NCI-H345 (cell line): Measurements from ENCODE around the gene RIN1.
A peak's percentile ranks its signal among the peaks of the same experiment; 100 is the strongest.
"Not testable (repeated sequence)": the region's sequence is repeated elsewhere in the genome, so short reads cannot be mapped to it uniquely, and the experiment has no call there.

Experiments used
- DNase-seq: peaks from one replicate; lab custom pipeline; 2025; lab: John Stamatoyannopoulos, UW

RIN1 gene

DNA sequence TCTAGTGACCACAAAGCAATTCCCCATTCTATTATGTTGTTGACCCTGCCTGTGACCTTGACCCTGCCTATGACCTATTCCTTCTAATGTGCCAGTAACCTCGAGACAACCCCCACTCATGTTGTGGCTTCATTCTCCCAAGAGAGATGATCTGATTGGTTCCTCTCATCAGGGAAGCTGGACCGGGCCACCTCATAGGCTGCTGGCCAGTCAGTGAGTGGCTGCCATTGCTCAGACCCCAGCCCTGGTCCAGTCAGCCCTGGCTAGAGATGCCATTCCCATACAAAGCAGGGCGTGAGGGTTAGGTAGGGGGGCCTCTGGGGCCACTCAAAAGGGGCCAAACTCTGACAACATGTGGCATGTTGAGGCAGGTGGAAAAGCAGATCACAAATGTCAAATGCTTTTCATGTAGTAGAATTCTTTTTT lies 23.4 kb upstream of the RIN1 start:
- DNase-seq, result no peak

DNA sequence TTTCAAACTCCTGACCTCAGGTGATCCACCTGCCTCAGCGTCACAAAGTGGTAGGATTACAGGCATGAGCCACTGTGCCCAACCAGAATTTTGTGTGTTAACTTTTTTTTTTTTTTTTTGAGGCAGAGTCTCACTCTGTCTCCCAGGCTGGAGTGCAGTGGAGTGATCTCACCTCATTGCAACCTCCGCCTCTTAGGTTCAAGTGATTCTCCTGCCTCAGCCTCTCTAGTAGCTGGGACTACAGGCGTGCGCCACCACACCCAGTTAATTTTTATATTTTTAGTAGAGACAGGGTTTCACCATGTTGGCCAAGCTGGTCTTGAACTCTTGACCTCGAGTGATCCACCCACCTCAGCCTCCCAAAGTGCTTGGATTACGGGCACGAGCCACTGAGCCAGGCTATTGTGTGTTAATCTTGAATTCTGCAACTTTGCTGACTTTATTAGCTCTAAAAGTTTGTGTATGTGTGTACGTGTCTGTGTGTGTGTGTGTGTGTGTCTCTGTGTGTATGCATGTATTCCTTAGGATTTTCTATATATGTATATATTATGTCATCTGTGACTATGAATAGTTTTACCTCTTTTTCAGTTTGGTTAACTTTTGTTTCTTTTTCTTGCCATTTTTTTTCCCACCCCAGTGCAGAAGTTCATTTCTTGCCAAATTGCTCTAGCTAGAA lies 14.5 kb upstream of the RIN1 start:
- DNase-seq, result not testable (repeated sequence)

DNA sequence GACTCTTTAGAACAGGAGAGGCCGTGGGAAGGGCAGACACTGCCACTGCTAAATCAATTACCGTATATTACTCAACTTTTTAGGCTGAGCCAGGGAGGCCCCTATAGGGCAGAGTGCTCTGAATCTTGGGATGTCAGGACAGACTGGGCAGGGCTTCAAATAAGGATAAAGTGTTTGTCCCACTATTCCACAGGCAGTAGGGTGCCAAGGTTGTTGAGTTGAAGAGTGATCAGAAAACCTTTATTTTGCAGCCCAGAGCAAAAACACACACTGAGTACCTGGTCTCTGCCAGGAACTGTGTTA lies 12.8 kb upstream of the RIN1 start:
- DNase-seq, result no peak

DNA sequence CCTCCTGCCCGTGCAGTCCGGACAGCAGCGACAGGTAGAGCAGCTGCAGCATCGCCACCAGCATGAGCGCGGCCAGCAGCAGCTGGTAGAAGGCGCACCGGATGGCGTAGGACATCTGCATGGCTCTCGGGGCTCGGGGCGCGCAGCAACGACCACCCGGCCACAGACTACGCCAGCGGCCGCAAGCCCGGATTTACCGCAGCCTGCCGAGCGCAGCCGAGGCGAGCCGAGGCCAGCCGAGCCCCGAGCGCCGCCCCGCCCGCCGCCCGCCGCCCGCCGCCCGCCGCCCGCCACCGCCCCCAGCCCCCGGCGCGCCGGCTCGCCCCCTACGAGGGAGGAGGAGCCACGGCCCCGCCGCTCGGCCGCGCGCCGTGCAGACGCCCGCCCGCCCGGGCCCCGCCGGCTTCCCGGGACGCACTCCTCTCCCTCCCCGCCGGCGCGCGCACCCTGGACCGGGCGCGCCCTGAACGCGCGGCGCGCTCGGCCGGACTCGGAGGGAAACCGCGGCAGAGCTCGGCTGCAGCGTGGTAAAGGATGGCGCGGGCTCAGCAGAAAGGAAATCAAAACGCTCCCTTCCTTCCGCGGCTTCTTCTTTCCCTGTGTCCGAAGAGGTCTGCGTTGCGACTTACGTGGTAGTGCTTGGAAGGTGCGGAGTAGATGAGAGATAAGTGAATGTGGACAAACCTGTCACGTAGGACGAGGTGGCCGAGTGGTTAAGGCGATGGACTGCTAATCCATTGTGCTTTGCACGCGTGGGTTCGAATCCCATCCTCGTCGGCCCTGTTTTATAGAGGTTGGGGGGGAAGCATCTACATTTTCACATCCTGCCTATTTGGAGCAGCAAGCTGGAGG lies 11.4 kb upstream of the RIN1 start, which contains the start of gene B4GAT1:
B4GAT1 (minus strand) TSS at position 205 of the 852 bp plus-strand sequence; CDS start at position 121, 84 bp downstream.
- peak; percentile 79 for DNase-seq

DNA sequence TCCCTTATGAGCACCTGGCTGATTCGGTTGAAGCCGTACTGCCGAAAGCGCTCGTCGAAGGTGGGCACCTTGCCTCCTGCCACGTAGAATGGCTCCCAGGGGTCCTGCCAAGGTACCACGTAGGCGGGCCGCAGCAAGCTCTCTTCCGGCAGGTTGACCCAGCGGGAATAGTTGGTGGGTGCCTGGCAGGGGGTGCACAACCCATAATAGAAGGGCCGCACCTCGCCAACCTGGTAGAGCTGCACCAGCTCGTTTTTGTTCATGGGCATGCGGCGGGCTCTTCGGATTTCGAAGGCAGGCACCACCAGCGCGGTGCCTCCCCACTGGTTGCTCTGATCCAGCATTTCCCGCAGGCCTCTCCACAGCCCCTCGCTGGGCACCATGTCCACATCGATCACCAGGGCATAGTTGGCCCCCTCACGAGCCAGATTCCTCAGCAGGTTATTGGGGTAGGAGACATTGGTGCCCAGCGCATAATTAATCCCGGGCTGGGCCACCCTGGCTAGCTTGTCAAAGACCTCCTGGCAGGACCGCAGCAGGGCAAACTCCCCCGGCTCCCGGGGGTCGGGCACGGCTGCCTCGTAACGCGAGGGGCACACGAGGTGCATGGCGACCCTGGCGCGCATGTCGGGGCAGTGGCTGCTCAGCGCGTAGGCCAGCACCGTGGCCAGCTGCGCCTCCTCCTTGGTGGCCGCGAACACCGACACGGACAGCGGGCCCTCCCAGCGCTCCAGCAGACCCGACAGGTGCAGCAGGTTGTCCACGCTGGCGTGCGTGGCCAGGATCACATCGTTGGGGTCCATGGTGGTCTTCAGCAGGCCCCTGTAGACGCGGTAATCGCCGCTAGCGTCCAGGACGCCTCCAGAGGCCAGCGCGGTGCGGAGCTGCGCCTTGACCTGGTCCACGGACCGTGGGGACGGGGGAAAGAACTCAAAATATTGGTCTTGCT lies 10.5 kb upstream of the RIN1 start:
- DNase-seq, result no peak

DNA sequence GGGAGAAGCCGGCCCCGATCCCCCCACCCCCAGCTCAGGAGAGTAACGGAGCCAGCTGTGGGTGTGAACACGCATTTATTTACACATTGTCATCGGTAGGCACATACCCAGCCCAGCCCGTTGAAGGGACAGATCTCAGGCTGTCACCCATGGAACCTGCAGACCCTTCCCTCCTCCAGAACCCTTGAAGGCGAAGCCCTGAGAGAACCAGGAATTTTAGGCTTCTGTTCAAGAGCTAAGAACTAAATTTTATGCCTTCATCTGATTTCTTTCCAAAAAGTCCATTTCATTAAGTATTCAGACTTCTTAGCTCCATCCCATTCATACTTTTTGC lies 9.0 kb upstream of the RIN1 start:
- DNase-seq, result no peak

DNA sequence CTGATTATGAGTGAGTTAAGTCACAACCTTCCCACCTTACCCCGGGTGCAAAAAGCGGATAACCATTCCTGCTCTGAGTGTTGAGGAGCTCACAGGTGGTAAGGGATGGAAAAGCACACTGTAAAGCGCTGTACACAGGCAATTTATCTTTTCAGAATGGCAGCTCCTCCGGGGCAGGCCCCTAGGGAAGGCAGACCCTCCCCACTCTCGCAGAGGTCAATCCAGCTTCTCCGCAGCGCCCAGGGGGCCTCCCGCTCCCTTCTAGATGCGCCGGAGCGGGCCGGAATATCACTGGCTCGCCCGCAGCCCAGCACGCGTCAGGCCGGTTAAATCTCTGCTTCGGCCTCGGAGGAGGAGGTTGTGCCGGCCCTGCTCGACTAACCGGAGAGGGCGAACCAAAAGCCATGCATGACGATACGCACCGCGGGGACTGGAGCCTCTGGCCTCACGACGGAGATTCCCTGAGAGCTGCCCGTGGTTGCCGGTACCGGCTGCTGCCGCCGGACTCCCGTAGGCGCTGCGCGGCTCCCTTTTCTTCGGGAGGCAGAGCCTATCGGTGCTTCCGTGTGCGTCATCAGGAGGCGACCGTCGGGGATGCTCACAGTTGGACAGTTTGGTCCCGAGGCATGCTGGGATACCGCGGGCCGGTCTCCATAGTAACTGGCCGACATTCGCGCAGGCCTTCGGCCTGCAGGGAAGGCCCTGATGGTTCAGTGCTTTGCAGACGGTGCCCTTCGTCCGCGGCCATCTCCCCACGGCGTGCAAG lies 8.5 kb upstream of the RIN1 start, which contains the start of gene BRMS1:
BRMS1 (minus strand) TSS at position 555 of the 766 bp plus-strand sequence. CDS start 2,870 bp downstream, outside the sequence.
- peak; percentile 97 for DNase-seq

DNA sequence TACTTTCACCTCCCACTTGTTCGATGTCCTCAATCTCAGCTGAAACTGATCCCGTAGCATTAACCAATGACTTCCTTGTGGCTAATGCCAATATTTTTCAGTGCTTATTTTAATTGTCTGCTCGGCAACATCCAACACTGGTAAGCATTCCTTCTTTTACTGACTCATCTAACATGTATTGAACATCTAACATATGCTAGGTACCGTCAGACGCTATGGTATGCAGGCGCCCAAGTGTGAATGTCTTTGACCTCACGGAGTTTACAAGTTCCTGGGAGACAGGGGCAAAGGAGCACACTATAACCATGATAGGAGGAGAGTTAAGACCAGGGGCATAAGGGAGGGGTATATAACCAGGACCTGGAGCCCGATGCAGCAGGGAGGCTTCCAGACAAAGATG lies 6.9 kb upstream of the RIN1 start:
- DNase-seq, result no peak

DNA sequence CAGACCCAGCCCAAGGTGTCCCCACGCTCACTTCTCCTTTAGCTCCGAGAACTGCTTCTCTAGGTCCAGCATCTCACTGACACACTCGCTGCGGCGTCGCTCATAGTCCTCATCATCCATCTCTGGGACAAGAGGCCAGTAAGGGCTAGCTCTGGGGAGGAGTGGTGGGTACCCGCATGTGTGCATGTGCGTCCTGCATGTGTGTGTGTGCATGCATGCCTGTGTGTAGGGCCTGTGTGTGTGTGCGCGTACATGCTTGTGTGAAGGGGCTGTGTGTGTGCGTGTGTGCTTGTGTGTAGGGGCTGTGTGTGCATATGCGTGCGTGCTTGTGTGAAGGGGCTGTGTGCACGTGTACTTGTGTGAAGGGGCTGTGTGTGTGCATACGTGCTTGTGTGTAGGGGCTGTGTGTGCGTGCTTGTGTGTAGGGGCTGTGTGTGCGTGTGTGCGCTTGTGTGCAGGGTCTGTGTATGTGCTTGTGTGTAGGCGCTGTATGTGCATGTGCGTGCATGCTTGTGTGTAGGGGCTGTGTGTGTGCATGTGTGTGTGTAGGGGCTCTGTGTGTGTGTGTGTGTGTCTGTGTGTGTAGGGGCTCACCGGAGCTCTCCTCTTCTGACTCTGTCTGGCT lies 5.4 kb upstream of the RIN1 start:
- no peak for DNase-seq

DNA sequence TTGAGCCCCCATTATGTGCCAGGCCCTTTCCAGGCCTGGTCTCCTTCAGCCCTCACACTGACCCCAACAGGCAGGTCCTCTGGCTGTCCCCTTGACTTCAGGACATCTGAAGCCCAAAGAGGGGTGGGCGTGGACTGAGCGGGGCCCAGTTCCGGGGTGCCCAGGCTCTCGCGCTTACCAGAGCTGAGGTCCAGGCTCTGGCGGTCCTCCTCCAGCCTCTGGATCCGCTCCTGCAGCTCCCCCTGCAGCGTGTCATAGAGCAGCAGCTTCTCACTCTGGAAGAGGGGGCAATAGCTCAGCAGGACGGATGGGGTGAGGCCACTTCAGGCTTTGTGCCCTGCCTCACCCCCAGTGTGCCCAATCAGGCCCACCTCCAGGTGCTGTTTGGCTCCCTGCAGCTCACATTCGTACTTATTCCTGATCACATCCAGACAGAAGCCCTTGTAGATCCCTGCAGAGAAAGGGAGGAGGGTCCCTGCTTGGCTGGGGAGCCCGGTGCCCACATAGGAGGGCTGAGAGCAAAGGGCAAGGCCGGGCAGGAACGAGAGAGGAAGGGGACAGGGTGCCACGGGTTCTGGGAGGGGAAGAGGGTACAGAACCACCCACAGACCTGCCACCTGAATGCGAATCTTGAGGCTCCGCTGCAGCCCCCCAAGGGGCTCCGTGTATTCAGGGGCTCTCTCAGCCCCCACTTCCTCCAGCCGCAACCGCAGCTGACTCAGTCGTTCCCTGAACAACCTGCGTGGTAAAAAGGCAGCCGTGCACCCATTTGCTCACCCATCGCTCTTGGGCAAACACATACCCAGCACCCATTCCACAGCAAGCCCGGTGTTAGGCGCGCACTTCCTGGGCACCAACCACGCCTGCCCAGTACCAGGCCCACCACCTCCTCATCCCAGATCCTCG lies 4.6 kb upstream of the RIN1 start:
- no peak for DNase-seq

DNA sequence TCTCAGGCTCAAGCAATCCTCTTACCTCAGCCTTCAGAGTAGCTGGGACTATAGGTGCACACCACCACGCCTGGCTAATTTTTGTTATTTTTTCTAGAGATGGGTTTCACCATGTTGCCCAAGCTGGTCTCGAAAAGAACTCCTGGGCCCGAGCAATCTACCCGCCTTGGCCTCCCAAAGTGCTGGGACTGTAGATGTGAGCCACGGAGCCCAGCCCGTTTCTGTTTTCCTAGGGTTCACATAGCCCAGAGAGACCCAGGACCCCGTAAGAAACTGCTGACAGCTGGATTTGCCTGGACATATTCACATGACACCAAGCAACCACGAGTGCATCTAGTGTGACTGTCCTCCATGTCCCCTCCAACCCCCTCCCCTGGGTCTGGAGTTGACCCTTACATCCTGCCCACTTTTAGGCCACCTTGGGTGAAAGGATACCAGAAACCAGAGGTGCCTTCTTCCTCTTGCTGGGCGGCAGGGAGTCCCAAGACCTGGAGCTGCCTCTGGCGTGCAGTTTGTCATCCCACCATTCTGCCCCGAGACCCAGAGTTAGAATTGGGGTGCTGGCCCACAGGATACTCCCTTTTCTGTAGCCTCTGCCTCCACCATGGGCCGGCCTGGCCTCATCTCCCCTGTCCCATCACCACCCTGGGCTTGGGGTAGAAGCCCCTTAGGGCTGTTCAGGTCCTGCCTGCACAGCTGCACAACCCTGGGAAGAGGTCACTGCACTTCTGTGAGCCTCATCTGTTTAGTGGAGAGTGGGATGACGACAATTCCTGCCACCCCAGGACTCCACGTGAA lies 3.7 kb upstream of the RIN1 start:
- DNase-seq, result no peak

DNA sequence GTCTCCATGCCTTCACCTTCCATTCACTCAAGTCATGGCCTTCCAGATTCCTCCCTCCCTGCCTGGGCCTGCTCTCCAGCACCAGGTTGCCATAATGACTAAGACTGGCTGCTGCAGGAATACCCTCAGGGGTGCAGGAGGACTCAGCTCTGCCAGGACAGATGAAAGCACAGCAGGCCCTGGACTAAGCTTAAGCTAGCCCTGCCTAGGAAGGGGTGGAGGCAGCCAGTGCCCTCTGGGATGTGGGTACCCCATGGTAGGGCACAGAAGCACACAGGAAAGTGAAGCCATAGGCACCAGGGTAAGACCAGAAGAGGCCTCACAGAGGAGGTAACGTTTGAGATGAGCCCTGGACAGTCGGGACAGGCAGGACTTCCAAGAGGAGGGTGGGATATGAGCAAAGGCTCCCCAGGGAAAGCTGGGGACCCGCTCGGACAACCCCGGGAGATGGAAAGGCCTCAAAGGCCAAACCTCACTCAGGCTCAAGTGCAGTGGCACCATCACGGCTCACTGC lies 3.0 kb upstream of the RIN1 start:
- DNase-seq, result no peak

DNA sequence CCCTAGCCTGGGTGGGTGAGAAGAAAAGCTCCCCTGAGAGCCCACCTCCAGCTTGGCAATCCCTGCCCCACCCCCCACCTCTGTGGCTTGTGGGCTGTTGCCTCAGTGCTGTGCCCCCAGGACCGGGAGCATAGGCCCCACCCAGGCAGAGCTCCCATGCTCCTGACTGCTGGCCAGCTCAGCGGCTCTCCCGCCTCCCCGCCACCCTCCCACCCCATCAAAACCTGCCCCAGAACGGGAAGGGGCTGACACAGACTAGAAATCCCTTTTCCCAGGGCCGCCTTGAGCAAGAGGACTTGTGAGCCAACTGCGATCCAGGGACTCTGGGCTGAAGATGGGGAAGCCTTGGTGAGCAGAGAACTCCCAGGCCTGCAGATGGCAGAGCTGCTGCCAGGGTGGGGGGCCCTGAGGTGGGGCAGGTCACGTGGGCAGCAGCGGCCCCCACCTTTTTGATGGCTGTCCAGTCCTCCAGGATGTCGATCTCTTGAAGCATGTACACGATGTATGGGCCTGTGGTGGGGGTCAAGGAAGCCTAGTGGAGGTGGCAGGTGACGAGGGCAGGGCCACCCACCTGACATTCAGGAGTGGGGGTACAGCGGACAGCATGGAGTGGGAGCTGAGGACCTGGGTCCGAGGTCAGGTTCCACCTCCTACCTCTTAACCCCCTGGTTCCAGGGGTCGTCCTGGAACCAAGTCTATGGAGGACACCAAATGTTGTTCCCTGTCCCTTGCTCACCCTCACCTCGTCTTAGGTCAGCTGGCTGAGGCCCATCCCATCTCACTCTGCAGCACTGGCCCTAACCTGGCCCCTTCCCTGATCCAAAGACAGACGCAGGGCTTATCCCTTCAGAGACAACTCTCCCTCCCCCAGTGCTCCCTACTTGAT lies 2.3 kb upstream of the RIN1 start:
- no peak for DNase-seq

DNA sequence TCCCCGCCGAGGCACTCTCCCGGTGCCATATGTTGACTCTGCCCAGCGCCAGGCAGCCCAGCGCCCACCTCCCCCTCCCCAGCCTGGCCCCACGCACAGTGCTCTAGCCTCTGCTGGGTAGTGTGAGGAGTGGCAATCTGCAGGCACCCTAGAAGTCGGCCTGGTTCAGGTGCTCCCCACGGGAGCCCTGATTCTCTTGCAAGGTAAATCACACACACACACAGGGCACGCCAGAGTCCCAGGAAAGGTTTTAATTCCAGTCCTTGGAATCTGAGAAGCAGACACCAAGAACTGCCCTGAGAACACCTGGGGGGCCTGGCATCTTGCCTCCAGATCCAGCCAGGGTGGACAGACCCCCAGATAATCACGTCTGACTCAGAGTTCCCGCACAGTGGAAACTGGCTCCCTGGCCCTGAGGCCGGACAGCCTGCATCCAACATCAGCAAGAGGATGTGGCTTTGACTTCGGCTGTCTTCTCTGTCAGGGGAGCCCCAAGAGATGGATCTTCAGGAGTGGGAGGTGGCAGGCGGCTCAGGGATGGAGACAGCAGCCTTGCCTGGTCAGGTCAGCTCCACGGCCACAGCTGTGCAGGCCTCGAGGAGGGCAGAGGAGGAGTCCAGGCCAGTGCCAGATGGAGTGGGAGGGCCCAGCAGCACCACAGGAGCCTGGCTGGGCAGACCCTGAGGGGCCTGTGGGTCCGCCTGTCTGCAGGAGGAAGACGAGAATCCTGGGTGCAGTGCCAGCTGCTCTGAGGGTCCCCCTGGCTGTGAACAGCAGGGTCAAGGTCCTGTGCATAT lies 1.1 kb upstream of the RIN1 start:
- DNase-seq, result no peak

DNA sequence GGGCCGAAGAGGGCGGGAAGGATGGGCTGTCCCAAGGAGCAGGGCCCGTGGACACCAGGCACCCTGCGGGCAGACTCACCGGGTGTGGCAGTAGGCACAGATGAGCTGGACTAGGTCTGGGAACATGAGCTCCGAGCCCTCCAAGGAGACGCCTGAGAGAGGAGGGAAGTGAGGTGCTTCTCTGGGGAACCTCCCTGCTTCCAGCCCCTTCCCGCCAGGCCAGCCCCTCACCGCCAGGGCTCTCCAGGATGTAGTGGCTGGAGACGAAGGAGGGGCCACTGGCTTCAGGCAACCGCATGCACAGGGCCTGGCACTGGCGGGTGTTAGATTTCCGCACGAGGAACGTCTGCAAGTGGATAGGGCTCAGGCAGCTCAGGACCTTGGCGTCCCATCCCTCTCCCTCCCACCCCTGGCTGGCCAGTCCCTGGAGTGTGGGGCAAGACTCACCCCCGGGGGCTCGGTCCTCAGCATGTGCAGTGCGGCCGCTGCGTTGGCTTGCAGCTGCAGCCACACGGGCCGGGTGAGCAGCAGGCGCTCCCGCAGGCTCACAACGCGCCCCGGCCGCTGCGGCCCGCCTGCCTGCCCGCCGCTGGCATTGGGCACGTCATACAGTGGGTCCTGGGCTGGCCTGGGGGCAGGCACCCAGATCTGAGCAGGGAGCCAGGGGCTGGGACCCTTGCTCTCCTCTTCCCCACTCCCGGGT lies 552 bp downstream of the RIN1 start:
- DNase-seq, result no peak

DNA sequence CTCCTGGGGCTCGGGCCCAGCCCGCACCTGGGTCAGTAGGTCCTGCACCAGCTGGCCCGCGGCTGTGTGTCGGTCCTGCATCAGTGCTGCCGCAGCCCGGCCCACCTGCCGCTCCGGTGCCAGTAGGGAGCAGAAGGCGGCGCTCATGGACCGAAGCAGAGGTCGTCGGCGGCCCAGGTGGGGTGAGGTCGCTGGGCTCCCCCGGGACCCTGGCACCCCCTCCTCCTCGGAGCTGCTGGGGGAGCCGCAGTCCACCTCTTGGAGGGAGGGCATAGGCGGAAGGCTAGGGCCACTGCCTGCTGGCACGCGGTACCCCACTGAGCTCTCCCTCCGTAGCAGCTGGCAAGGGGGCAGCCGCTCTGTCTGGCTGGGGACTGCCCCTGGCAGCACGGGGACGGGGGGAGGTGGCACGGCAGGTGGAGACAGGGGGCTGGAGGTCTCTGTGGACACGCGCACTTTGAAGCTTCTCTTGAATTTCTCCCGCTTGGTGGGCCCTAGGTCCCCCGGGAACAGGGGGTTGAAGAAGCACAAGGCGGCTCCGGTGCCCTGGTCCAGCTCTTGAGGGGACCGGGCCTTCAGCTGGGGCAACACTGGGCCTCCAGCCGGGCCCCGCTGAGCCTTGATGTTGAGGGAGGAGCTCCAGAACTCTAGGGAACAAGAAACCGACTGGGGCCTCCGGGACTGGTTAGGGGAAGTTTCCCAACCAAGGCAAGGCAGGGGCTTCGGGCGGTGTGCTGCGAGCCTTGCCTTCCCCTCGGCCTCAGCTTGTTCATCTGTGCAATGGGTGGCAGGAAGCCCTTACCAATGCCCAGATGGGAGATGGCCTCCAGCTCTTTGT lies 1.4 kb downstream of the RIN1 start:
- no peak for DNase-seq
